ENCODE measurements around the gene DMD.

DMD gene

DNA sequence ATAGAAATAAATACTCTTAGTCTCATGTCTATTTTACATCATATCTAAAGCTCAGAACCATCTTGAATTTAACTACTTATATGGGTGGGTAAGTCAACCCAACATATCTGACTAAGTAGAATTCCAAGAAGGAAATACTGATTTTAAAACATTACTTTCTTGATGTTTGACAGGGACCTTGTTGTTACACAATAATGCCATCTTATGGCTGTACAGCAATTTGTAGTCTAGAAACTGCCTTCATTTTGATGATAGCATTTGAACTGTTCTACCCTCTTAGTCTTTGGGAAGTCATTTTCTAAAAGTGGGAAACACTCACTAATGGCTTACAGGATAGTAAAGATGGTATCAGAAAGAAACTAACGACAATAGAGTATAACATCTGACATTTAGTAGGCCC lies 929.5 kb downstream of the DMD start:
- DNase-seq: no peak

DNA sequence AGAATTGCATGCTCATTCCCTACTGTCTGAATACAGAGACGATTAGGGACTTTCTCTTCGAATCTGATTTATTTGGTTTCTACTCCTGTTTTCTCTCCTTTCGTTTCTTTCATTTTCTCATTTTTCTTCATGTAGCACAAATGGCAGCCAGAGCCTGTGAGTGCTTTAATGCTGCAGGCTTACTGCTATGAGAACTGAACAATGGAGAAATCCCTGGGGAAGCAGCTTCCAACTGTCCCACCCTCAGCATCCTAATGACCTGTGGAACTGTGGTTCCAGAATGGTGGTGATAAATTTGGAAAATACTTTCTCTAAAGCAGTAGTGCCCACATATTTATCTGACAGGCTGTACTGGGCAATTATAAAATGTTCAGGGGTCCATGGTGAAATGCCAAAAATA lies 930.4 kb downstream of the DMD start:
- DNase-seq: no peak

DNA sequence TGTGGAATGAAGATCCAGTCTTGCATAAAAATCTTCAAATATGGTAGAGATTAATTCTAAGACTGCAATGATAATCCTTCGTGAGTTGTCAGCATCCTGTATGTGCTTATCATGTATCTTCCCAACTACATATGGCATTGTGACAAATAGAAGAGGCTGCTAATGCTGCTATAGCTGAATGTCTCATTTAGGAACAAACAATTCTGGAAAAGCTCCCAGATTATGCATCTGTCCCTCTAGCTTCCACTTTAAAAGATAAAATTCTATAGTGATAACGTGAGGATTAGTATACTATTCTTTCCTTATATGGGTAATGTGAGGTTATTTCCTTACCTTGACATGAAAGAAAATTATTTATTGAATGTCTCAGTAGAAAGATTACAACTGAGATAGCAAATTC lies 930.9 kb downstream of the DMD start:
- no peak for DNase-seq

DNA sequence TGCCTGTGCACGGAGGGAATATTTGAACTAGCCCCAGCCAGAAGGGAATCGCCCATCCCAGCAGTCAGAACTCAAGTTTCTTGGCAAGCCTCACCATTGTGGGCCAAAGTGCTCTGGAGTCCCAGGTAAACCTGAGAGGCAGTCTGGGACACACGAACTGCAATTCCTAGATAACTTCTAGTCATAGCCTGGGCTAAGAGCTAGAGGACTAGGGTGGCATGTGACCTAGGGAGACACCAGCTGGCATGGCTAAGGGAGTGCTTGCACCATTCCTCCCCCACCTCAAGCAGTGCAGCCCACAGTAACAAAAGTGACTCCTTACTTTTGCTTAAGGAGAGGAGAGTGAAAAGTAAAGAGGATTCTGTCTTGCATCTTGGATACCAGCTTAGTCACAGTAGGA lies 935.2 kb downstream of the DMD start:
- no peak for DNase-seq

DNA sequence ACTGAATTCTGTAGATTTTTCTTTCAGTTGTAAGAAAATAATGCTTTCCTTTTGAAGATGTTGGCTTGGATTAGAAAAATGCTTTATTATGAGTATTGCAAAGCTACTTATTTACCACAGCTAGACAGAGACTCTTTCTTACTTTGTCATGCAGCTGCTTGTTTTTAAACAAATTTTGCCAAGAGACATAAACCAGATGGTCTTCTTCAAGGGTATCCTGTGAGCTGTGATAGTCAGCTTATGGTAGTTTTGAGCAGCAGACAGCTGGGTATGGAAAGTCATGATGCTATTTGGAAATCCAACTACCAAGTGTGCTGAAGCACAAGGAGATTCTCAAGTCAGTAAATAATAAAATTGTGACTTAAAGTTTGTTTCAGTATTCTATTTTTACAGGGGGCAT lies 941.5 kb downstream of the DMD start:
- no peak for DNase-seq

DNA sequence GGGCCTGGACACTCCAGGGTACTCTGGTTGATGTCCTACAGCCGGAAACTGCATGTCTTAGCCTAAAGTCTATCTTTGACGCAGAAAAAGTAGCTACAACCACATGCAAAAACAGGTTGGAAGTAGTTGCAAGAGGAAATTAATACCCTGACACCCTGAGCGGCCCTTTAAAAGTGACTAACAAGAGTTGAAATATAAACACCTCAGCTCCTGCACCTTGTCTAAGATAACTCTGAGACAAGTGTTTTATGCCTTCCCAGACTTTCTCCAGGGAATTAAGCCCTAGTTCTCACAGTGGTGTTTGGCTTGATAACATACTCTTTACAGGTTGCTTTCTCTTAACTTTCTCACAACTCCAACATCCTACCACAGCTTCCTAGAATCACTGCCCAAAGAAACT lies 943.1 kb downstream of the DMD start:
- no peak for DNase-seq

DNA sequence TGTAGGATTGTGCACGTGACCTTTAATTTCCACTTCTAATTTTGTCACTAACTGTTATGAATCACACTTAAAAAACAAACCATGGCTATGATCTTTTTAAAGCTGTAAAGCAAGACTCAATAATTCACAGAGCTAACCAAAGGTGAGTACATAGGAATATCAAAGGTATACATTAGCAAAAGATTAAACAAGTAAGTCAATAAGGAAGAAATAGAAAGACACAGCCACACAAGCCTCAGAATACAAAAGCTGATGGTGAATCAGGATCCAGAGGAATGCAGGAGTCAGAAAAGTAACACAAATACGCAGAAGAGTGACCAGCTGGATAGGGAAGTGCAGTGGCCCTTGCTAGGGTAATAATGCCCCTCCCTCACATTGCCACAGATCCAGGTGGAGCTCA lies 943.6 kb downstream of the DMD start:
- no peak for DNase-seq

GRCh38 chrX:32246675-32247074 lies 964.7 kb downstream of the DMD start:
- peak in 9 of 56 donors; percentile 0 to 12 (median 0) for DNase-seq

- DNase-seq: peak in 29 of 56 donors; percentile 0 to 33 (median 1)
Observed at GRCh38 chrX:32195611-32196010, 1015.7 kb downstream of the DMD start.

DNA sequence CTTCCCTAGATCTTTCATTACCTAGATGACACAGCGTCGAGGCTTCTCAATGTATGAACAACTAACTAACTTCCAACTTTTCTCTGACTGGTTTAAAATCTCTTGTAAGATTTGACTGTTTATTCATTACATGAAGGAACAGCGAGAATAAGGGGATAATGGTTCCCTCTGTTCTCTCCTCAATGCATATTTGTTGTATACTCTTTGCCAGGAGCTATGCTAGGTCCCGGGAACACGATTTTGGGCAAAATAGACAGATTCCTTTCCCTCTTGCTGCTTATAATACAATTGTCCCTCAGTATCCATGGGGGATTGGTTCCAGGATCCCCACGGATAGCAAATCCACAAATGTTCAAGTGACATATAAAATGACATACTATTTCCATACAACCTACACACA lies 1020.0 kb downstream of the DMD start:
- DNase-seq: no peak

GRCh38 chrX:32185160-32185559 lies 1026.2 kb downstream of the DMD start:
- DNase-seq: no peak

GRCh38 chrX:32183066-32183465 lies 1028.3 kb downstream of the DMD start:
- no peak for DNase-seq

GRCh38 chrX:32176510-32176909 lies 1034.8 kb downstream of the DMD start:
- DNase-seq: no peak

GRCh38 chrX:32170481-32170880 lies 1040.9 kb downstream of the DMD start:
- no peak for DNase-seq

- peak in 46 of 56 donors; percentile 0 to 36 (median 6) for DNase-seq
Observed at GRCh38 chrX:32155044-32155638, 1056.2 kb downstream of the DMD start.

- DNase-seq: no peak
Observed at GRCh38 chrX:32153585-32153984, 1057.8 kb downstream of the DMD start.

DNA sequence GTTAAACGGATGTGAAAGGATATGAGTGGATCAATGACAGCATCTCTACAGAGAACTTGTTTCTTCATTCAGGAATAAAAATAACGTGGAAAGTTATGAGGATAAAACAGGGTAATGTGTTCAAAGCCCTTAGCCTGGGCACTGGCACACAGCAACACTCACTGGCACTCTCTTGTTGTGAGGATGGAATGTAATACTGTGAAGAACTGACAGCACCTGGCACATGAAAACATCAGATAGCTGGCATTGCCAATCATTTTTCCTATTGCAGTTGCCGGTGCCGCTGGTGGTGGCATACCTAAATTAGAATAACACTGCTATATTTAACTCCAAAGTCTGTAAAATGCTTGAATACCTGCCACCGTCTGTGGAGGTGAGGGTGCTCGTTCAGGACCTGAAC lies 1061.2 kb downstream of the DMD start:
- DNase-seq: peak in 3 of 56 donors; percentile 0

- no peak for DNase-seq
Observed at GRCh38 chrX:32141841-32142240, 1069.5 kb downstream of the DMD start.

DNA sequence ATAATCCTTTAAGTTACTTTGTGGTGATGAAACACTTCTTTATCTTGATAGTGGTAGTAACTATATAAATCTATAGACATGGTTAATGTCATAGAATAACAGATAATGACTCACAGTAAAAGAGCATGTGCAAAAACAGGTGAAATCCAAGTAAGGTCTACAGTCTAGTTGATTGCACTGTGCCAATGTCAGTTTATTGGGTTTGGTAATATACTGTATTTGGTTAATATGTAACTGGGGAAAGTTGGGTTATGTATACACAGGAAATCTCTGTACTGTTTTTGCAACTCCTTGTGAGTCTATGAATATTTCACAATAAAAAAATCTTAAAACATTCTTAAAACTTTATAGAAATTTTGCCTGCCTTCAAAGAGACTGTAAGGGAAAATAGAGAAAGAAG lies 1071.9 kb downstream of the DMD start:
- no peak for DNase-seq

GRCh38 chrX:32137525-32137924 lies 1073.8 kb downstream of the DMD start:
- DNase-seq: peak in 1 of 56 donors; percentile 0

GRCh38 chrX:32126997-32127396 lies 1084.4 kb downstream of the DMD start:
- DNase-seq: no peak

GRCh38 chrX:32118832-32119231 lies 1092.5 kb downstream of the DMD start:
- no peak for DNase-seq

DNA sequence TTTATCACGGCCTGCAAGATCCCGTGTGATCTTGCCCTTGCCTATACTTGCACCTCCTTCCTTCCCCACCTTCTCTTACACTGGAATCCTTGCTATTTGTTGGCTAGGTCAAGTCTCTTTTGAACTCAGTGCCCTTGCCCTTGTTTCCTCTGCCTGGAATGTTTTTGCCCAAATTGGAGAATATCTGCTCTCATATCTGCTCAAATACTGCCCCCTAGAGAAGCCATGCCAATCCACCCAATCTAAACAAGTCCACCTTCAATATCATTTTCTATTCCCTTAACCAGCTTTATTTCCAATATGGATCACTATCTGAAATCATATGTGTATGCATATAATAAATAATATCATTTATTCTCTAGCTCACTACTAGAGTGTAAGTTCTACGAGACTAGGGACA lies 1095.3 kb downstream of the DMD start:
- no peak for DNase-seq

DNA sequence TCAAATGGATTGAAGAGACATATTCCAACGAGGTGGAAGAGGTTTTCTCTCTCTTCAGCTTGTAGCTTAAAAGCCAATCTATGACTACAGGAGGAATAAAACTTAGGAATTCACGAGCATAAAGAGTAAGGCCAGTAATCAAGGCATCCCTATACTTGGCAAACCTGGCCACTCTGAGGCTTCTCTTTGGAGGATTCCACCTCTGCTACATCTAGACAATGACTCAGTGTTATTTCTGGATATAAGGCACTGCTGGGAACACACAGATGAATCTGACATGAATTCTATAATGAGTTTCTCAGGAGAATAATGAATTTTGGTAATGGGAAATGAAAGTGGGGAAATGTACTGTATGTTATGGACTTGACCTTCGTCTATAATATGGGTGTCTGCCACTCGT lies 1123.7 kb downstream of the DMD start:
- no peak for DNase-seq

All from nucleus accumbens (tissue), 56 donors.